NB4 (cell line): ENCODE measurements around the gene ART3.
"Not testable (repeated sequence)": the region's sequence is repeated elsewhere in the genome, so short reads cannot be mapped to it uniquely, and the experiment has no call there.

ENCODE experiments used
- DNase-seq: peaks from one replicate; pipeline ENCODE4 v3.0.0; 2010; ENCODE audit warnings: low read depth
- H3K4me3 ChIP-seq: one replicate; pipeline ENCODE4 v1.5.1; 2011; ENCODE audit warnings: mild to moderate bottlenecking, low read depth, low read length, moderate library complexity
- CTCF ChIP-seq: IDR thresholded peaks from one replicate; pipeline ENCODE4 v1.5.1; 2012; ENCODE audit warnings: low read depth, low read length
- MAX ChIP-seq: IDR thresholded peaks from 2 replicates; pipeline ENCODE4 v1.6.1; 2011; ENCODE audit warnings: low read depth, low read length
- MYC ChIP-seq: IDR thresholded peaks from 2 replicates; pipeline ENCODE4 v1.6.1; 2011; ENCODE audit warnings: low read depth, low read length
- POLR2A ChIP-seq: IDR thresholded peaks from 2 replicates; pipeline ENCODE4 v1.6.1; 2011; ENCODE audit warnings: mild to moderate bottlenecking; ENCODE audit not compliant: insufficient read length; ENCODE audit errors: extremely low read depth

The ART3 gene

GRCh38 chr4:76036855-76037254 lies 37.7 kb upstream of the ART3 start:
- no peak overlapping the region for H3K4me3 ChIP-seq
- no peak for DNase-seq
- TF ChIP-seq MYC (no peak), POLR2A (no peak), CTCF (no peak), MAX (no peak)

- not testable (repeated sequence) for DNase-seq, H3K4me3 ChIP-seq
Observed at GRCh38 chr4:76042241-76042998, 32.1 kb upstream of the ART3 start.

- DNase-seq = not testable (repeated sequence)
Observed at GRCh38 chr4:76043306-76043705, 31.2 kb upstream of the ART3 start.

GRCh38 chr4:76044686-76045085 lies 29.8 kb upstream of the ART3 start:
- not testable (repeated sequence) for H3K4me3 ChIP-seq, DNase-seq

More at GRCh38 chr4:76043306-76043705, 31.2 kb upstream of the ART3 start:
- H3K4me3 ChIP-seq = not testable (repeated sequence)

GRCh38 chr4:76049860-76050416 lies 24.6 kb upstream of the ART3 start:
- not testable (repeated sequence) for H3K4me3 ChIP-seq, DNase-seq

GRCh38 chr4:76050560-76051050 lies 23.9 kb upstream of the ART3 start:
- DNase-seq, H3K4me3 ChIP-seq: not testable (repeated sequence)

- no peak overlapping the region for H3K4me3 ChIP-seq
- peak; percentile 74 for DNase-seq
- no peak for TF ChIP-seq MAX
- no peak for TF ChIP-seq POLR2A
- TF ChIP-seq CTCF = no peak
- TF ChIP-seq MYC = no peak
Observed at GRCh38 chr4:76053730-76054129, 20.8 kb upstream of the ART3 start.

GRCh38 chr4:76055016-76055415 lies 19.5 kb upstream of the ART3 start:
- TF ChIP-seq POLR2A = no peak
- TF ChIP-seq CTCF = no peak
- no peak for TF ChIP-seq MYC
- no peak for TF ChIP-seq MAX
- DNase-seq = peak; percentile 22
- no peak overlapping the region for H3K4me3 ChIP-seq

- no peak overlapping the region for H3K4me3 ChIP-seq
- no peak for DNase-seq
- TF ChIP-seq POLR2A (no peak), MAX (no peak), CTCF (no peak), MYC (no peak)
Observed at GRCh38 chr4:76055421-76055820, 19.1 kb upstream of the ART3 start.
